SKM-1 (cell line): ENCODE data around the gene C4orf36.

Experiments
- DNase-seq: peaks from one replicate; lab custom pipeline; 2025; ENCODE audit not compliant: unreplicated experiment; lab: John Stamatoyannopoulos, UW

C4orf36 gene

DNA sequence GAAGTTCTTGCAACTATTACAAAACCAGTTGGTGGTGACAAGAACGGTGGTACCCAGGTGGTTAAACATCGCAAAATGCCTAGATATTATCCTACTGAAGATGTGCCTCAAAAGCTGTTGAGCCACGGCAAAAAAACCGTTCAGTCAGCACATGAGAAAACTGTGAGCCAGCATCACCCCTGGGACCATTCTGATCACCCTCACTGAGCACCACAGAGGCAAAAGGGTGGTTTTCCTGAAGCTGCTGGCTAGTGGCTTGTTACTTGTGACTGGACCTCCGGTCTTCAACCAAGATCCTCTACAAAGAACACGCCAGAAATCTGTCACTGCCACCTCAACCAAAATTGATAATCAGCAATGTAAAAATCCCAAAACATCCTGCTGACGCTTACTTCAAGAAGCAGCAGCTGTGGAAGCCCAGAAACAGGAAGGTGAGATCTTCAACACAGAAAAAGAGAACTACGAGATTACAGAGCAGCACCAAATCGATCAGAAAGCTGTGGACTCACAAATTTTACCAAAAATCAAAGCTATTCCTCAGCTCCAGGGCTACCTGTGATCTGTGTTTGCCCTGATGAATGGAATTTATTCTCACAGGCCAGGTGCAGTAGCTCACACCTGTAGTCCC is 21.7 kb downstream of the C4orf36 start:
- DNase-seq = no peak

DNA sequence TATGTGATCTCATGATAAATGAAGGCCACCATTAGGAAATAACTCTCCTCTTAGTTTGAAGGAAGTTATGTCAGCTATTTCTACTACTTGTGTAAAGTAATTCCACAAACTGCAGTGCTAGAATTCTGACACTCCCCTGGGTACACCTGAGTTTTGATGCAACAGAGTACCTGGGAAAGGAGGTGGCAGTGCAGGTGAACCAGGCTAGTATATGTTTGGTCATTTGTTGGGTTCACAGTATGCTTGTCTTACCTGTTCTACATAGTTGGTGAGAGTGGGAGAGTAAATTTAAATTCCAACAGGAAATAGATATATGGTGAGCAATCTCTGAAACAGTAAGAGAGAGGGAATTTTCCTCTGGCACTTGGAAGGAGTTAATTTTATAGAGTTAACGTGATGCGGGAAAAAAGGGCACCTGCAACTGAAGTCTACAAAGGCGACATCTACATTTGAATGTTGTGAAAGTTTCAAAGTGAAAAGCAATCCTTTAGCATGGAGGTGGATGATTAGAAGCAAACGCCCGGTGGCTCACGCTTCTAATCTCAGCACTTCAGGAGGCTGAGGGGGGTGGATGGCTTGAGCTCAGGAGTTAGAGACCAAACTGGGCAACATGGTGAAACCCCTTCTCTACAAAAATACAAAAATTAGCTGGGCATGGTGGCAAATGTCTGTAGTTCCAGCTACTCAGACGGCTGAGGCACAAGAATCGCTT is 34.7 kb downstream of the C4orf36 start:
- DNase-seq = no peak

DNA sequence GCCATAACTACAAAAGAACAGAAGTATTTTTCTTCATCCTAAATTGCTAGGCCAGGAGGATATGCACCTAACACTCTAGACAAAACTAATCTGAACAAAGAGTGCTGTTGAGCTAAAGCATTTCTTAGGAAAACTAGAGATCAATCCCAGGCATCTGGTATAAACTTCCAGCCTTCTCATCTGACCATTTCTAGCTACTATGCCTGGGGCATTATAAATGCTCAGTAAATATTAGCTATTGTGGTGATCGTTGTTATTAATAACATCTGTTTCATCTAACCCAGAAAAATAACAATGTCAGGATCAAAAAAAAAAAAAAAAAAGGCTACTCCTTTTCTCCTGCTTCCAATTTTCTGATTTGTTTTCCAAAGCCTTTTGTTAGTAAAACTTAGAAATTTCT is 35.3 kb downstream of the C4orf36 start:
- no peak for DNase-seq

DNA sequence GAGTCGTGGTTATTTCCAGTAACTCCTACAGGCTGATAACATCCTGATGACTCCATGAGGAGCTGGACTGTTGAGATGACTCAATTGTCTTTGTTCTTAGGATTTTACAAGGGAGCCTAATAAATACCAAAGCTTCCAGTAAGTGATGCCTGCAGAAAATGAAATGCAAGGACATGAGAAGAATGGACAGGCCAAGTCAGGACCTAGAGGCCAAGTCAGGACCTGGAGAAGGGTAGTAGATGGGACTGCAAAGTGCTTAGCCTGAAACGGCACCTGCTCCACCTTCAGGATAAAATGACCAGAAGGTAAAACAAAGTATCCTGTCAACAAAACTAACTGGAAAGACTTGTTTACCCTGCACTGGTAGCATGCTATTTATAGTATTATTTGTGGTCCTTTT is 36.6 kb downstream of the C4orf36 start:
- no peak for DNase-seq

DNA sequence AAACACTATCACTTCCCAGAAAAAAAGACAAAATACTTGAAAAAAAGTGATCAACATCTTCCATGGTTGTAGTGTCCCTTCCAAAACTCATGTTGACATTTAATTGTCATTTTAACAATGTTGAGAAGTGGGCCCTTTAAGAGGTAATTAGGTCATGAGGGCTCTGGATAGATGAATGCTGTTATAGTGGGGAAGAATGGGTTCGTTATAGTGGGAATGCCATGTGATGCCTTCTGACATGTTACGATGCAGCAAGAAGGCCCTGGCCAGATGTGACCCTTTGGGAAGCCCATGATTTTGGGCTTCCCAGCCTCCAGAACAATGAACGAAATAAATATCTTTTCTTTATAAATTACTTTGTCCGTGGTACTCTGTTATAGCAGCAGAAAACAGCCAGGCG is 39.0 kb downstream of the C4orf36 start:
- DNase-seq = no peak

DNA sequence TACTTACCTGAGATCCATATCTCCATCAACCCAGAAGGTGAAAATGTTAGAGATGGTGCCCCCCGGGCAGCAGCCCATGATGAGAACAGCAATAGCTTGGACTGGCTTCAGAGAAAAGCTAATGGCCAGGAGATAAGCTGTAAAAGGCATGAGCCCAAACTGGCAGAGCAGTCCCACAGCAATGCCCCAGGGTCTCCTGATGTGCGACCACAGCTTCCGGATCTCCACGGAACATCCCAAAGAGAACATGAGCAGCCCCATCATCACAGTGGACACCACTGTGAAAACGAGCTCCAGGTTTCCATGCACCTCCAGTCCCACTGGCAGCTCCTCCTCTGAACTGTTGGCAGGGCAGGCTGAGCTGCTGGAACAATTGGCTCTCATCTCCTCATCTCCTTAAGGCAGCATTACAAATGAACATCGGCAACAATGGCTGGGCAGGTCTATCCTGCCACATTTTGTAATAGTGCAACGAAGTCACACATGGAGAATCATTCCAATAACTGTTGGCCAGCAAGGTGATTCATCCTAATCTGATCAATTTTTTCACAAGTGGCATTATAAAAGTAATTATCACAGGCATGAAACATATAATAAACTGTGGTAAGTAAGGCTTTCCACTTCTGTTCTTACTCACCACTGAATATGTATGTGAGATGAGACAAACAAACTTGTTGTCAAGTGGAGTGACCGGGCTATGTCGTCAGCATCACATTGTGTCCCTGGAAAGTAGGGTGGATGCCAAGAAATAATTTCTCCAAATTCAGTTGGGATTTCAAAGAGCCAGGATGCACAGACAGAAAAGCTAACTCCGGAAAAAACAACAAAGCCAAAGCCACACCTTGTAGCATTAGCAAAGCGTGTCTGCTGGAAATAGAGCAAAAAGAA is 43.2 kb downstream of the C4orf36 start, which contains the start of gene SLC10A6:
TSS of gene SLC10A6 (minus strand) at position 653 of the 888 bp plus-strand sequence. CDS start at position 384, 269 bp downstream.
- no peak for DNase-seq

DNA sequence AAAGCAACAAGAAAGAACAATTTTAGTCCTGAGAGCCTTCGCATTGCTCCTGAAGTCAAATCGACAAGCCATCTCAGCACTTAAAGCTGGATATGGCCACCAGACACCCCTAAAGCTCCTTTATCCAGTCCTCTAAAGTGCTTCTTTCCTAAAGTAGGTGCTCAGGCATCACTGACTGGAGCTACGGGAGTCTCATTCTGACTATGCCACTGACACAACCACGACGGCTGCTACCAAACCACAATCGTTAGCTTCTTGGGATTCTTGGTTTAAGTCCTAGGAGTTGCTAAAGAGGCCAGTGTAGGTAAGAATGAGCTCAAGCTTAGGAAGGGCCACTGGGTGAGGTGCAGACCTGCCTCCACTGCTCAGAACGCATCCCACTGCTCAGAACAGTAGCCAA is 44.1 kb downstream of the C4orf36 start:
- no peak for DNase-seq

DNA sequence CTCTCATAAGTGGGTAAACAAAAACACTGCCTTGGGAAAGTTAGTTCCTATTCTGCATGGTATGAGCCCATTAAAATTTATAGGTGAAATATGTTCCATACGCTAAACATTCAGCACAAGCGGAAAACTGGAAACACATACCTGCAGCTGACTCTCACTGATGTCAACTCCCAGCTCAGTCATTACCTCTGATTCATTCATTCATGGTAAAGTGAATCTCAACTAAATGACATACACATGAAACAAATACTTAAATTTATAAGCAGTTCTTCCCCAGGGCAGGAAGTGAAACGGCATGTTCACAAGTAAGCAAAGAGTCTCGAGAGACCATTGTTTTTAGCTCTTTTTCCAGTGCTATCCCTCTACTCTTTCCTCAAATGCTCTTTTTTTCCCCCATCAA is 44.7 kb downstream of the C4orf36 start:
- DNase-seq = no peak

DNA sequence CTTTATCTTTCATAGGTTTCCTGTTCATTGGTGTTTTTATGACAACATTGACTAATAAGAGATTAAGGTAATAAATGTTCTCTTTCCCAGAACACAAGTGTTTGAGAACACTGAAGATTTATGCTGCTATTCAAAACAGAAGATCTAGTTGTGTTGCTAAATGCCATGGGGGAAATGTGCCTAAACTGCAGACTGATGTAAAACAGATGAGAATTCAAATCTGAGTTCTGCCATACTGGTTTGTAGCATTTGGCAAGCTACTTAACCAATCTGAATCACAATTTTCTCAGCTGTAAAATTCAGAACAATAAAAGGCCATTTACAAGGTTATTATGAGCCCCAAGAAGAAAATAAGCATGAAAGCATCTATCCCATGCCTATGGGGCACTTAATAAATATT is 45.3 kb downstream of the C4orf36 start:
- no peak for DNase-seq

DNA sequence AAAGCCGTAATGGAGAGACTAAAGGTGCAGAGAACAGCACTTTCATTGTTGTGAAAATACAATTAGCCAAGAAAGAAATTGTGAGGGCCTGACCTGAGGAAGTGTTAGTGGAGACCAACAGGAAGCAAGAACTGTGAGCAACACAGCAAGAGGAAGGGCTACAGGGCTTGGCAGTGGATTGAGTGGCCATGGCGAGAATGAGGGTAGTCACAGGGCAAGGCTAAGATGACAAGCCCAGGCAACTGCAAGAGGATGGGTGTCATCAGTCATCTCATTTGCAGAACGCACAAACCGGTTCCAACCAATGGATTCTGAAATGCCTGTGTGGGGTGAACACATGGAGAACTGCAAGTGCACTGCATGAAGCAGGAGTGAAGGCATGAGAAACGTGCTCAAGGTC is 46.6 kb downstream of the C4orf36 start:
- no peak for DNase-seq

DNA sequence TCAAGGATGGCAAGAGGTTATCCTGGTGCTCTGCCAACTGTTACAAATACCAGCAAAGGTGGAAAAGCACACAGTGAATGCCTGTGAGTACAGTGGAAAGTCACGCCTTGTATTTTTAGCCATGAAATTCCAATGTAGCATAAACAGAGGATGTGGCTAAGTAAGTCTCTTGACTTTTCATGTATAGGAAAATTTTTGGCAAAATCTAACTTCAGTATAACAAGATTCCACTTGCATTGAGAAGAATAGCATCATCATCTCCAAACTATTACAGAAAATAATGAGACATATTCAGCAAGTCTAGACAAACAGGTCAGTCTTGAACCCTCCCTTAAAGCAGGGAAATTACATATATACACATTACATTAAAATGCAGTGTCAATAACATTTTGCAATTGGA is 50.9 kb downstream of the C4orf36 start:
- no peak for DNase-seq

DNA sequence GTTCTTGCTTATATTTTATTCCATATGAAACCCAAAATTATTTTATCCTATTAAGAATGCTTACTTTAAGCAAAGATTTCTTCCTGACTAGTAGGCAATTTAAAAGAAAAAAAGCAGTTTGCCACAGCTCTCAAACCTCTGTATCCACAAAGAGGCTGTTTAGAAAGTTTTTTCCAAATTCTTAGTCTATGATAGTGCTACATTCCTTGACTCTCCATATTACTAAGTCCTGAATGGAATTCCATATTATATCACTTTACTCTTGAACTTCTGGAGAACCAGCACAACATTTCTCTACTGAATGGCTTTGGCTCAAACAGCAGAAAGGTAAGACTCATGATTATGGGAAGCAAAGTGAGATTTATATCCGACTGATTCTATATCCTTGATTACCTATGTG is 51.4 kb downstream of the C4orf36 start:
- DNase-seq = no peak

DNA sequence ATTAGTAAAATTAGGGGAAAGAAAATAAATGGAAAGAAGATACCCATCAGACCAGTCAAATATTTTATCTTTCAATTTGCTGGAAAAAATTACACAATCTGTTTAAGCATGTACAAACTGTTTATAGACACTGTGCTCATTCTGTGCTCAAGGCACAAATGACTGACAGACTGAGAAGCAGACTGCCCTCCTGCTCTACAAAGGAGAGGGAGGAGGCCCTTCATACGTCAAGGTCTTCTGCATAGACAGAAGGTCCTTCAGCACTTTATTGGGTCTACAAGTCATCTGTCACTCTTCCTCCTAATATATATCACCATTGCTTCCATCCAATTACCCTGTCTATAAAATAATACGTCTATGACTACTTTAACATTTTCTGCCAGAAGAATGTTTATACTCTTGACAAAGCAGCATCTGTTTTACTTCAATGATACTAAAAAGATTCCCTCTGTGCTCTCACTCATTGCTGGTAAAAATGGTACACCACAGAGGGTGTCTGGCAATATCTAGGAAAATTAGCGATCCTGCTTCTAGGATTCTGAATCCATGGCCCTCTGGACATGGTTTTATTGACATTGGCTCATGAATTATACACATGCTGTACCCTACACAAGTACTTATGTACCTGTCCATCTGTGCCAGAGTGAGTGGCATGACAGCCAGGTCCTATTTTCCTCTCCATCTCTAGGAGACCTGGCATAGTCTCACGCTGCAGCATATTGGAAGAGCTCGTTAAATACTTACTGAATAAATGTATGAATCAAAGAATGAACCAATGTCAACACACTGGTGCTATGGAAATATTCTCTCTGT is 54.3 kb downstream of the C4orf36 start:
- DNase-seq = no peak

DNA sequence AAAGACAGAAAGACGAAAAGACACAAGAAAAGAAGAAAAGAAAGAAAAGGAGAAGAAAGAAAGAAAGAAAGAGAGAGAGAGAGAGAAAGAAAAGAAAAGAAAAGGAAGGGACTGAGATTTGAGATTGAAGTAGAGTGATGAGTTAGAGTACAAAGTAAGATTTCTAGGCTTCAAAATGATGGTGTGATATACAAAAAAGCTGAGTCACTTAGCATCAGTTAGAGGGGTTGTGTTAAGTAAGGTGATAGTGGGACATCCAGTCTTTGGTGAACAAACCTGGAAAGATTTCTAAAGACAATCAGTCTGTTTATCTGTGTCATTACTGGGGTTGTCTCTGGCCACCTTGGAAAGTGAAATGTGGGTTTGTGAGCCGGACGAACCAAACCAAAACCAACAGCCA is 56.5 kb downstream of the C4orf36 start:
- no peak for DNase-seq

DNA sequence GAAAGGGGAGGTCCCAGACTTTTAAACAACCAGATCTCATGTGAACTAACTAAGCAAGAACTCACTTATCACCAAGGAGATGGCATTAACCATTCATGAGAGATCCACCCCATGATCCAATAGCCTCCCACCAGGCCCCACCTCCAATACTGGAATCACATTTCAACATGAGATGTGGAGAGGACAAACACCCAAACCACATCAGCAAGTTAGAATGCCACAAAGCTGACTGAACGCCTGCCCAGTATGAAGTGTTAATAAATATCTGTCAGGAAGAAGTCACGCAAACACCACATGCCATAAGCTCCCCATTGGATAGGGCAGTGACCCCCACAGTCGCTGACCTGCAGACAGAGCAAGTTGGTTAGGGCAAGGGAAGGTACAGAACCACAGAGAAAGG is 57.3 kb downstream of the C4orf36 start:
- DNase-seq = no peak

DNA sequence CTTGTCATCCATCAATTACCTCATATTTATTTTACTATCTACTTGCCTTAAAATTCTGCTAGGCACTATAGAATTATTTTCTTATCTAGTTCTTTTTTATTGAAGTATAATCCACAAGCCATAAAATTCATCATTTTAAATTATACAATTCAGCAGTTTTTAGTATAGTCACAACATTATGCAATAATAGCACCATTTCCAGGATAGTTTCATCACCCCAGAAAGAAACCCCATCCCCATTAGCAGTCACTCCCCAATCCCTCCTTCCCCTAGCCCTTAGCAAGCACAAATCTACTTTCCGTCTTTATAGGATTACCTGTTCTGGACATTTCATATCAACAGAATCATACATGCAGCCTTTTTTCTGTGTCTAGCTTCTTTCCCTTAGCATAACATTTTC is 58.6 kb downstream of the C4orf36 start:
- no peak for DNase-seq

DNA sequence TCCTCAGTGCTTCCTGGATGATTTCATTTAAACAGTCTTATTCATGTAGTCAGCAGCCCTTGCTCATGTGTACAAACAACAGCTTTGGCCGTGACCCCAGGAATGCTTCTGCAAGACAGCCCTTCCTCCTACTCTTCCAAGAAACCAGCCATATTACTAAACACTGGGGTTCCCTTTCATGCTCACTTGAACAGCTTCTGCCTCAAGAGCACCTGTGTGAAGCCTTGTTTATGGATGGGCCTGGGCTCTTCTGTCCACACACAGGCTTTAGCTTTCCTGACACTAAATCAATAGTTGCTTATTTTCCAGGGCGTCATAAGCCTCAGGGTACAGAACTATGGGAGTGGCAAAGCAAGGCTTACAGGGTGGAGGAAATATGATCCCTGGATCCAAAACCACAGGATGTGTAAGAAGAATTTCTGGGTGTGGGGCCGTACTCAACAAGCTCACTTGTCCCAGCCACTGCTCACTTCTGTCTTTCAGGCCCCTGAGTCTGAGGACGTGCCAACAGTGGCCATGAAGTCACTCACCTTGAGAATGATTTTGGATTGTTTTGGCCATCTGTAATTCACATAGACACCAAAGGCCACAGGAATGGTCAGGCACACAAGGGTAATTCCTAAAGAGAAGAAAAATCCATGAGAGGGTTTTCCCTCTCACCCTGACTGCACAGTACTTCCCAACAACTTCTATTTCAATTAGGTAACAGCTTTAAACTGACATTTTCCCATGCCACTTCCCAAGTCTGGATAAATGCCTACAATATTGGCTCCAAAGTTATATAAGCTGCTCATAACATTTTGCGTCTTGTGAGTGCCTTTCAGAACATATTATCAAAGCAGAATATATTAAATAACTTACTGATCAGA is 60.7 kb downstream of the C4orf36 start:
- no peak for DNase-seq
